GM23338 (cell line): Measurements from ENCODE around the gene TCF12. TPM values are rescaled to one million over a fixed set of nuclear protein-coding genes. Genes with fewer than 3 reads are reported as not detected.

Source experiments
- ATAC-seq: fragments of 200-7000 bp; cut with Tn5 transposase; 3 replicates; pipeline ENCODE4 v1.9.1; 2020
- DNase-seq: peaks from one replicate; pipeline ENCODE4 v3.0.0-alpha.2; 2015; ENCODE audit warnings: low spot score
- H2AFZ ChIP-seq: fragments of 200-600 bp; sonication (generic); 2 replicates; pipeline ENCODE4 v1.8.0; 2016; ENCODE audit warnings: antibody characterized with exemption, mild to moderate bottlenecking, moderate library complexity
- H3F3A ChIP-seq: fragments of 200-600 bp; sonication (generic); replicated peaks from 2 replicates; pipeline ENCODE4 v1.8.0; 2017; ENCODE audit warnings: antibody characterized with exemption, mixed run types, low read depth
- H3K27ac ChIP-seq: fragments of 200-600 bp; sonication (generic); 2 replicates; pipeline ENCODE4 v1.6.1; 2016; ENCODE audit warnings: low read depth
- H3K27me3 ChIP-seq: fragments of 200-600 bp; sonication (generic); 2 replicates; pipeline ENCODE4 v1.8.0; 2016; ENCODE audit warnings: mild to moderate bottlenecking, mixed run types, moderate library complexity; ENCODE audit not compliant: insufficient read depth
- H3K36me3 ChIP-seq: fragments of 200-600 bp; sonication (generic); 2 replicates; pipeline ENCODE4 v1.8.0; 2016; ENCODE audit warnings: mild to moderate bottlenecking; ENCODE audit not compliant: insufficient read depth
- H3K4me1 ChIP-seq: fragments of 200-600 bp; sonication (generic); 2 replicates; pipeline ENCODE4 v1.8.0; 2016; ENCODE audit warnings: mild to moderate bottlenecking, moderate library complexity; ENCODE audit not compliant: insufficient read depth
- H3K4me2 ChIP-seq: fragments of 200-600 bp; sonication (generic); 2 replicates; pipeline ENCODE4 v1.7.1; 2017; ENCODE audit warnings: mixed run types
- H3K4me3 ChIP-seq: fragments of 200-600 bp; sonication (generic); 2 replicates; pipeline ENCODE4 v1.6.1; 2016; ENCODE audit warnings: mixed run types
- H3K79me2 ChIP-seq: fragments of 200-600 bp; sonication (generic); replicated peaks from 2 replicates; pipeline ENCODE4 v1.8.0; 2017; ENCODE audit warnings: mild to moderate bottlenecking; ENCODE audit not compliant: insufficient read depth
- H3K9me2 ChIP-seq: fragments of 200-600 bp; sonication (generic); 2 replicates; pipeline ENCODE4 v1.8.0; 2017; ENCODE audit not compliant: insufficient read depth
- H4K20me1 ChIP-seq: fragments of 200-600 bp; sonication (generic); replicated peaks from 2 replicates; pipeline ENCODE4 v1.8.0; 2017; ENCODE audit warnings: mild to moderate bottlenecking; ENCODE audit not compliant: insufficient read depth
- H3K27ac Mint-ChIP-seq: 2 replicates; pipeline ENCODE4 v1.8.0; 2020; ENCODE audit warnings: inconsistent platforms, mild to moderate bottlenecking, moderate library complexity, mixed read lengths
- H3K27me3 Mint-ChIP-seq: 3 replicates; pipeline ENCODE4 v1.8.0; 2022; ENCODE audit warnings: low read depth, mild to moderate bottlenecking, moderate library complexity, mixed read lengths, inconsistent platforms; ENCODE audit not compliant: insufficient read depth, poor library complexity
- H3K36me3 Mint-ChIP-seq: 3 replicates; pipeline ENCODE4 v1.8.0; 2021; ENCODE audit warnings: low read depth, mild to moderate bottlenecking, inconsistent platforms, moderate library complexity, mixed read lengths
- H3K4me1 Mint-ChIP-seq: 3 replicates; pipeline ENCODE4 v1.8.0; 2020; ENCODE audit warnings: mild to moderate bottlenecking, inconsistent platforms, mixed read lengths
- H3K4me3 Mint-ChIP-seq: 3 replicates; pipeline ENCODE4 v1.8.0; 2021; ENCODE audit warnings: moderate library complexity, mild to moderate bottlenecking, inconsistent platforms, mixed read lengths
- H3K9me3 Mint-ChIP-seq: 3 replicates; pipeline ENCODE4 v1.8.0; 2020; ENCODE audit warnings: moderate library complexity, mild to moderate bottlenecking, inconsistent platforms, mixed read lengths
- EZH2 ChIP-seq: fragments of 200-600 bp; sonication (generic); IDR thresholded peaks from one replicate; pipeline ENCODE4 v1.8.0; 2017; ENCODE audit warnings: antibody characterized with exemption, mild to moderate bottlenecking, low read depth; ENCODE audit not compliant: unreplicated experiment
- EZH2phosphoT487 ChIP-seq: fragments of 200-600 bp; sonication (generic); IDR thresholded peaks from one replicate; pipeline ENCODE4 v1.8.1; 2018; ENCODE audit warnings: antibody characterized with exemption; ENCODE audit not compliant: unreplicated experiment
- POLR2AphosphoS5 ChIP-seq: IDR thresholded peaks from 2 replicates; pipeline ENCODE4 v1.6.1; 2016; ENCODE audit warnings: antibody characterized with exemption, low read depth
- ZNF331 ChIP-seq: fragments of 250-450 bp; sonication (Bioruptor Pico); IDR thresholded peaks from 2 replicates; pipeline ENCODE4 v1.5.0; 2020; ENCODE audit warnings: low read depth, mild to moderate bottlenecking, moderate library complexity
- polyA plus RNA-seq: library from polyadenylated mRNA; unstranded; fragments of >200 nt; fragmentation: Nextera tagmentation; extraction: Ambion mirVana; gene quantifications from 2 replicates; pipeline ENCODE4 v1.2.1, GENCODE V29; 2016
- total RNA-seq: library from RNA; depleted of rRNA; stranded (reverse); fragments of >200 nt; shearing (Covaris generic); gene quantifications from 2 replicates; pipeline ENCODE4 v1.2.3, GENCODE V29; 2014
- TF ChIP-seq, protein P1 (sequence below): fragments of 250-450 bp; sonication (Bioruptor Pico); IDR thresholded peaks from 2 replicates; pipeline ENCODE4 v1.5.0; 2020; ENCODE audit warnings: mild to moderate bottlenecking, moderate library complexity
- TF ChIP-seq, protein P2 (sequence below): IDR thresholded peaks from 2 replicates; pipeline ENCODE4 v1.6.1; 2016; ENCODE audit warnings: antibody characterized with exemption
- TF ChIP-seq, protein P3 (sequence below), 2 experiments: fragments of 200-600 bp in 1 of 2; sonication (generic) in 1 of 2; conservative IDR thresholded peaks; 2 replicates each; pipeline versions ENCODE4 v1.5.1 to v1.6.1; 2016 to 2017; ENCODE audit warnings: antibody characterized with exemption in 2 of 2, low read depth in 2 of 2, mild to moderate bottlenecking in 2 of 2, moderate library complexity in 1 of 2
- TF ChIP-seq, protein P4 (sequence below): IDR thresholded peaks from one replicate; pipeline ENCODE4 v1.6.1; 2018; ENCODE audit warnings: antibody characterized with exemption; ENCODE audit not compliant: unreplicated experiment

TCF12 gene
- total and polyA plus RNA-seq, 2 experiments from 2014 or later, result 27.6 to 104 TPM

DNA sequence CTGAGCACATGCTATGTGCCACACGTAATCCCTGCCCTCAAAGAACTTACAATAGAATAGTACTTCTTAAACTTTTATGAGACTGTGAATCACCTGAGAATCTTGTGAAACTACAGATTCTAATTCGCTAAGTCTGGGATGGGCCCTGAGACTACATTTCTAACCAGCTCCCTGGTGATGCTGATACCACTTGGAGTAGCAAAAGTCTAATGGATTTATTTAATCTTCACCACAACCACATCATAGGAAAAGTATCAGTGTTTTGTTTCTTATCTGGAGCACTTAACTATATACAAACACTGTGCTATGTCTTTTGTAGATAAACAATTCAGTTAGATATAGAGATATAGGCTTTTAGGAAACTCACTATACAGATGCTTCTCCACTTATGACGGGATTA, 23.8 kb upstream of the TCF12 start:
- no peak overlapping the region for H3K4me3 ChIP-seq
- no peaks in the 10 kb centered on the region for H4K20me1 ChIP-seq
- H3K27ac Mint-ChIP-seq, result no peak overlapping the region
- no peaks in the 10 kb centered on the region for H3K79me2 ChIP-seq
- no peak overlapping the region for H3K4me2 ChIP-seq
- H3K27me3 ChIP-seq, result peaks cover 19% of the 10 kb centered on the region
- H3K36me3 ChIP-seq, result no peaks in the 10 kb centered on the region
- ATAC-seq (no peak), DNase-seq (no peak)
- H3K4me1 Mint-ChIP-seq, result peaks cover 6% of the 10 kb centered on the region; the same call in 1 of the 3 replicates
- peaks cover 2% of the 10 kb centered on the region; the same call in 1 of the 3 replicates for H3K36me3 Mint-ChIP-seq
- no peaks in the 10 kb centered on the region for H3K9me3 Mint-ChIP-seq
- H2AFZ ChIP-seq, result no peak overlapping the region
- H3K4me1 ChIP-seq, result no peaks in the 10 kb centered on the region
- H3K9me2 ChIP-seq, result no peaks in the 10 kb centered on the region
- H3K27ac ChIP-seq, result no peak overlapping the region
- no peak overlapping the region for H3K4me3 Mint-ChIP-seq
- TF ChIP-seq EZH2 (no peak), POLR2AphosphoS5 (no peak), EZH2phosphoT487 (no peak), ZNF331 (CRISPR knock-in tag) (no peak)
- TF ChIP-seq, protein P1, sequence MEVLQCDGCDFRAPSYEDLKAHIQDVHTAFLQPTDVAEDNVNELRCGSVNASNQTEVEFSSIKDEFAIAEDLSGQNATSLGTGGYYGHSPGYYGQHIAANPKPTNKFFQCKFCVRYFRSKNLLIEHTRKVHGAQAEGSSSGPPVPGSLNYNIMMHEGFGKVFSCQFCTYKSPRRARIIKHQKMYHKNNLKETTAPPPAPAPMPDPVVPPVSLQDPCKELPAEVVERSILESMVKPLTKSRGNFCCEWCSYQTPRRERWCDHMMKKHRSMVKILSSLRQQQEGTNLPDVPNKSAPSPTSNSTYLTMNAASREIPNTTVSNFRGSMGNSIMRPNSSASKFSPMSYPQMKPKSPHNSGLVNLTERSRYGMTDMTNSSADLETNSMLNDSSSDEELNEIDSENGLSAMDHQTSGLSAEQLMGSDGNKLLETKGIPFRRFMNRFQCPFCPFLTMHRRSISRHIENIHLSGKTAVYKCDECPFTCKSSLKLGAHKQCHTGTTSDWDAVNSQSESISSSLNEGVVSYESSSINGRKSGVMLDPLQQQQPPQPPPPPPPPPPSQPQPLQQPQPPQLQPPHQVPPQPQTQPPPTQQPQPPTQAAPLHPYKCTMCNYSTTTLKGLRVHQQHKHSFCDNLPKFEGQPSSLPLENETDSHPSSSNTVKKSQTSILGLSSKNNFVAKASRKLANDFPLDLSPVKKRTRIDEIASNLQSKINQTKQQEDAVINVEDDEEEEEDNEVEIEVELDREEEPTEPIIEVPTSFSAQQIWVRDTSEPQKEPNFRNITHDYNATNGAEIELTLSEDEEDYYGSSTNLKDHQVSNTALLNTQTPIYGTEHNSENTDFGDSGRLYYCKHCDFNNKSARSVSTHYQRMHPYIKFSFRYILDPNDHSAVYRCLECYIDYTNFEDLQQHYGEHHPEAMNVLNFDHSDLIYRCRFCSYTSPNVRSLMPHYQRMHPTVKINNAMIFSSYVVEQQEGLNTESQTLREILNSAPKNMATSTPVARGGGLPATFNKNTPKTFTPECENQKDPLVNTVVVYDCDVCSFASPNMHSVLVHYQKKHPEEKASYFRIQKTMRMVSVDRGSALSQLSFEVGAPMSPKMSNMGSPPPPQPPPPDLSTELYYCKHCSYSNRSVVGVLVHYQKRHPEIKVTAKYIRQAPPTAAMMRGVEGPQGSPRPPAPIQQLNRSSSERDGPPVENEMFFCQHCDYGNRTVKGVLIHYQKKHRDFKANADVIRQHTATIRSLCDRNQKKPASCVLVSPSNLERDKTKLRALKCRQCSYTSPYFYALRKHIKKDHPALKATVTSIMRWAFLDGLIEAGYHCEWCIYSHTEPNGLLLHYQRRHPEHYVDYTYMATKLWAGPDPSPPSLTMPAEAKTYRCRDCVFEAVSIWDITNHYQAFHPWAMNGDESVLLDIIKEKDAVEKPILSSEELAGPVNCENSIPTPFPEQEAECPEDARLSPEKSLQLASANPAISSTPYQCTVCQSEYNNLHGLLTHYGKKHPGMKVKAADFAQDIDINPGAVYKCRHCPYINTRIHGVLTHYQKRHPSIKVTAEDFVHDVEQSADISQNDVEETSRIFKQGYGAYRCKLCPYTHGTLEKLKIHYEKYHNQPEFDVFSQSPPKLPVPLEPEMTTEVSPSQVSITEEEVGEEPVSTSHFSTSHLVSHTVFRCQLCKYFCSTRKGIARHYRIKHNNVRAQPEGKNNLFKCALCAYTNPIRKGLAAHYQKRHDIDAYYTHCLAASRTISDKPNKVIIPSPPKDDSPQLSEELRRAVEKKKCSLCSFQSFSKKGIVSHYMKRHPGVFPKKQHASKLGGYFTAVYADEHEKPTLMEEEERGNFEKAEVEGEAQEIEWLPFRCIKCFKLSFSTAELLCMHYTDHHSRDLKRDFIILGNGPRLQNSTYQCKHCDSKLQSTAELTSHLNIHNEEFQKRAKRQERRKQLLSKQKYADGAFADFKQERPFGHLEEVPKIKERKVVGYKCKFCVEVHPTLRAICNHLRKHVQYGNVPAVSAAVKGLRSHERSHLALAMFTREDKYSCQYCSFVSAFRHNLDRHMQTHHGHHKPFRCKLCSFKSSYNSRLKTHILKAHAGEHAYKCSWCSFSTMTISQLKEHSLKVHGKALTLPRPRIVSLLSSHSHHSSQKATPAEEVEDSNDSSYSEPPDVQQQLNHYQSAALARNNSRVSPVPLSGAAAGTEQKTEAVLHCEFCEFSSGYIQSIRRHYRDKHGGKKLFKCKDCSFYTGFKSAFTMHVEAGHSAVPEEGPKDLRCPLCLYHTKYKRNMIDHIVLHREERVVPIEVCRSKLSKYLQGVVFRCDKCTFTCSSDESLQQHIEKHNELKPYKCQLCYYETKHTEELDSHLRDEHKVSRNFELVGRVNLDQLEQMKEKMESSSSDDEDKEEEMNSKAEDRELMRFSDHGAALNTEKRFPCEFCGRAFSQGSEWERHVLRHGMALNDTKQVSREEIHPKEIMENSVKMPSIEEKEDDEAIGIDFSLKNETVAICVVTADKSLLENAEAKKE, result no peak
- TF ChIP-seq, protein P2, sequence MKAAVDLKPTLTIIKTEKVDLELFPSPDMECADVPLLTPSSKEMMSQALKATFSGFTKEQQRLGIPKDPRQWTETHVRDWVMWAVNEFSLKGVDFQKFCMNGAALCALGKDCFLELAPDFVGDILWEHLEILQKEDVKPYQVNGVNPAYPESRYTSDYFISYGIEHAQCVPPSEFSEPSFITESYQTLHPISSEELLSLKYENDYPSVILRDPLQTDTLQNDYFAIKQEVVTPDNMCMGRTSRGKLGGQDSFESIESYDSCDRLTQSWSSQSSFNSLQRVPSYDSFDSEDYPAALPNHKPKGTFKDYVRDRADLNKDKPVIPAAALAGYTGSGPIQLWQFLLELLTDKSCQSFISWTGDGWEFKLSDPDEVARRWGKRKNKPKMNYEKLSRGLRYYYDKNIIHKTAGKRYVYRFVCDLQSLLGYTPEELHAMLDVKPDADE, result no peak
- TF ChIP-seq, protein P3, sequence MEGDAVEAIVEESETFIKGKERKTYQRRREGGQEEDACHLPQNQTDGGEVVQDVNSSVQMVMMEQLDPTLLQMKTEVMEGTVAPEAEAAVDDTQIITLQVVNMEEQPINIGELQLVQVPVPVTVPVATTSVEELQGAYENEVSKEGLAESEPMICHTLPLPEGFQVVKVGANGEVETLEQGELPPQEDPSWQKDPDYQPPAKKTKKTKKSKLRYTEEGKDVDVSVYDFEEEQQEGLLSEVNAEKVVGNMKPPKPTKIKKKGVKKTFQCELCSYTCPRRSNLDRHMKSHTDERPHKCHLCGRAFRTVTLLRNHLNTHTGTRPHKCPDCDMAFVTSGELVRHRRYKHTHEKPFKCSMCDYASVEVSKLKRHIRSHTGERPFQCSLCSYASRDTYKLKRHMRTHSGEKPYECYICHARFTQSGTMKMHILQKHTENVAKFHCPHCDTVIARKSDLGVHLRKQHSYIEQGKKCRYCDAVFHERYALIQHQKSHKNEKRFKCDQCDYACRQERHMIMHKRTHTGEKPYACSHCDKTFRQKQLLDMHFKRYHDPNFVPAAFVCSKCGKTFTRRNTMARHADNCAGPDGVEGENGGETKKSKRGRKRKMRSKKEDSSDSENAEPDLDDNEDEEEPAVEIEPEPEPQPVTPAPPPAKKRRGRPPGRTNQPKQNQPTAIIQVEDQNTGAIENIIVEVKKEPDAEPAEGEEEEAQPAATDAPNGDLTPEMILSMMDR (conservative IDR thresholded peaks at IDR 0.05; ENCODE audit: low read depth in 2 of 2), result no peak
- TF ChIP-seq, protein P4, sequence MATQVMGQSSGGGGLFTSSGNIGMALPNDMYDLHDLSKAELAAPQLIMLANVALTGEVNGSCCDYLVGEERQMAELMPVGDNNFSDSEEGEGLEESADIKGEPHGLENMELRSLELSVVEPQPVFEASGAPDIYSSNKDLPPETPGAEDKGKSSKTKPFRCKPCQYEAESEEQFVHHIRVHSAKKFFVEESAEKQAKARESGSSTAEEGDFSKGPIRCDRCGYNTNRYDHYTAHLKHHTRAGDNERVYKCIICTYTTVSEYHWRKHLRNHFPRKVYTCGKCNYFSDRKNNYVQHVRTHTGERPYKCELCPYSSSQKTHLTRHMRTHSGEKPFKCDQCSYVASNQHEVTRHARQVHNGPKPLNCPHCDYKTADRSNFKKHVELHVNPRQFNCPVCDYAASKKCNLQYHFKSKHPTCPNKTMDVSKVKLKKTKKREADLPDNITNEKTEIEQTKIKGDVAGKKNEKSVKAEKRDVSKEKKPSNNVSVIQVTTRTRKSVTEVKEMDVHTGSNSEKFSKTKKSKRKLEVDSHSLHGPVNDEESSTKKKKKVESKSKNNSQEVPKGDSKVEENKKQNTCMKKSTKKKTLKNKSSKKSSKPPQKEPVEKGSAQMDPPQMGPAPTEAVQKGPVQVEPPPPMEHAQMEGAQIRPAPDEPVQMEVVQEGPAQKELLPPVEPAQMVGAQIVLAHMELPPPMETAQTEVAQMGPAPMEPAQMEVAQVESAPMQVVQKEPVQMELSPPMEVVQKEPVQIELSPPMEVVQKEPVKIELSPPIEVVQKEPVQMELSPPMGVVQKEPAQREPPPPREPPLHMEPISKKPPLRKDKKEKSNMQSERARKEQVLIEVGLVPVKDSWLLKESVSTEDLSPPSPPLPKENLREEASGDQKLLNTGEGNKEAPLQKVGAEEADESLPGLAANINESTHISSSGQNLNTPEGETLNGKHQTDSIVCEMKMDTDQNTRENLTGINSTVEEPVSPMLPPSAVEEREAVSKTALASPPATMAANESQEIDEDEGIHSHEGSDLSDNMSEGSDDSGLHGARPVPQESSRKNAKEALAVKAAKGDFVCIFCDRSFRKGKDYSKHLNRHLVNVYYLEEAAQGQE, result no peak
- peaks cover 2% of the 10 kb centered on the region for H3K27me3 Mint-ChIP-seq
- no peaks in the 10 kb centered on the region for H3F3A ChIP-seq
